Suppressor macrophage treated with lipopolysaccharide for 4 hours (primary cell): Measurements from ENCODE around the gene GRAP2.

Source experiments
- DNase-seq: peaks from one replicate; pipeline ENCODE4 v3.0.0-alpha.2; 2020

The GRAP2 gene

GRCh38 chr22:40022536-40023240, 121.8 kb downstream of the GRAP2 start:
- no peak for DNase-seq
